Peyer's patch (tissue), 4 donors: Measurements from ENCODE around the gene LGI4.

ENCODE experiments used
- CTCF ChIP-seq, 6 experiments: fragments of 450-650 bp in 4 of 6; fragments of 200-600 bp in 2 of 6; sonication (generic) in 1 of 6; IDR thresholded peaks; one replicate each; pipeline ENCODE4 v1.5.1; 2017 to 2019; ENCODE audit warnings: antibody characterized with exemption in 6 of 6, mild to moderate bottlenecking in 3 of 6, moderate library complexity in 1 of 6
- POLR2A ChIP-seq, 2 donors: fragments of 450-650 bp; IDR thresholded peaks; one replicate each; pipeline ENCODE4 v1.5.1; 2017; ENCODE audit warnings: antibody characterized with exemption in 2 of 2, mild to moderate bottlenecking in 2 of 2, moderate library complexity in 2 of 2

GRCh38 chr19:35154525-35155406 is 19.9 kb upstream of the LGI4 start, which contains the start of gene FXYD5:
- TF ChIP-seq CTCF (IDR thresholded peaks at IDR 0.05) (peak in 1 of 6 experiments; percentile 8), POLR2A (IDR thresholded peaks at IDR 0.05) (no peak)
